Measurements from ENCODE around the gene ATRNL1.

The ATRNL1 gene

DNA sequence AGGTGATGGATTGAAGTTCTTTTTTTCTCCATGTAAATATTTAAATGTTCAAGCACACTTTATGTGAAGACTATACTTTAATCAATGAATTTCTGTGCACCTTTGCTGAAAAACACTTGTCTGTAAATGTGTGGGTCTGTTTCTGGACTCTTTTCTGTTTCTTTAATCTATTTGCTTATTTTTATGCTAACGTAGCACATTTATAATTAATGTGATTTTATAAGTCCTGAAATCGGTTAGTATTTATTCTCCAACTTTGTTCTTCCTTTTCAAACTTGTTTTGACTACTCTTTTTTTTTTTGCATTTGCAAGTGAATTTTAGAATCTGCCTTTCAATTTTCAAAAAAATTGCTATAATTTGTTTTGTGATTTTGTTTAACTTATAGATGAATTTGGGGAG is 334.4 kb downstream of the ATRNL1 start:
- Histone ChIP-seq H3K79me2 (ENCODE audit: control insufficient read depth, low read length) (no peaks in the 10 kb centered on the region), H3K9me2 (replicated peaks; ENCODE audit: control insufficient read depth, low read length) (no peaks in the 10 kb centered on the region), H3K4me2 (ENCODE audit: low read length) (no peak overlapping the region), H3F3A (ENCODE audit: control insufficient read depth, insufficient read depth) (no peaks in the 10 kb centered on the region), H3K27ac (ENCODE audit: low read depth, low read length) (no peak overlapping the region), H3K4me1 (ENCODE audit: control insufficient read depth, low read length) (no peaks in the 10 kb centered on the region), H3K36me3 (ENCODE audit: control insufficient read depth, low read length) (no peaks in the 10 kb centered on the region), H4K20me1 (ENCODE audit: control insufficient read depth, insufficient read depth, low read depth, low read length) (no peaks in the 10 kb centered on the region), H3K9me3 (ENCODE audit: control insufficient read depth, insufficient read depth, low read length) (no peaks in the 10 kb centered on the region), H3K4me3 (ENCODE audit: low read length) (no peak overlapping the region), H3K27me3 (ENCODE audit: control insufficient read depth, low read length) (no peaks in the 10 kb centered on the region)
- TF ChIP-seq, protein P1, sequence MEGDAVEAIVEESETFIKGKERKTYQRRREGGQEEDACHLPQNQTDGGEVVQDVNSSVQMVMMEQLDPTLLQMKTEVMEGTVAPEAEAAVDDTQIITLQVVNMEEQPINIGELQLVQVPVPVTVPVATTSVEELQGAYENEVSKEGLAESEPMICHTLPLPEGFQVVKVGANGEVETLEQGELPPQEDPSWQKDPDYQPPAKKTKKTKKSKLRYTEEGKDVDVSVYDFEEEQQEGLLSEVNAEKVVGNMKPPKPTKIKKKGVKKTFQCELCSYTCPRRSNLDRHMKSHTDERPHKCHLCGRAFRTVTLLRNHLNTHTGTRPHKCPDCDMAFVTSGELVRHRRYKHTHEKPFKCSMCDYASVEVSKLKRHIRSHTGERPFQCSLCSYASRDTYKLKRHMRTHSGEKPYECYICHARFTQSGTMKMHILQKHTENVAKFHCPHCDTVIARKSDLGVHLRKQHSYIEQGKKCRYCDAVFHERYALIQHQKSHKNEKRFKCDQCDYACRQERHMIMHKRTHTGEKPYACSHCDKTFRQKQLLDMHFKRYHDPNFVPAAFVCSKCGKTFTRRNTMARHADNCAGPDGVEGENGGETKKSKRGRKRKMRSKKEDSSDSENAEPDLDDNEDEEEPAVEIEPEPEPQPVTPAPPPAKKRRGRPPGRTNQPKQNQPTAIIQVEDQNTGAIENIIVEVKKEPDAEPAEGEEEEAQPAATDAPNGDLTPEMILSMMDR (IDR thresholded peaks at IDR 0.05; ENCODE audit: low read depth, low read length, poor library complexity, severe bottlenecking), result no peak
- TF ChIP-seq EZH2phosphoT487 (IDR thresholded peaks at IDR 0.05; ENCODE audit: borderline replicate concordance, low read length), result no peak

DNA sequence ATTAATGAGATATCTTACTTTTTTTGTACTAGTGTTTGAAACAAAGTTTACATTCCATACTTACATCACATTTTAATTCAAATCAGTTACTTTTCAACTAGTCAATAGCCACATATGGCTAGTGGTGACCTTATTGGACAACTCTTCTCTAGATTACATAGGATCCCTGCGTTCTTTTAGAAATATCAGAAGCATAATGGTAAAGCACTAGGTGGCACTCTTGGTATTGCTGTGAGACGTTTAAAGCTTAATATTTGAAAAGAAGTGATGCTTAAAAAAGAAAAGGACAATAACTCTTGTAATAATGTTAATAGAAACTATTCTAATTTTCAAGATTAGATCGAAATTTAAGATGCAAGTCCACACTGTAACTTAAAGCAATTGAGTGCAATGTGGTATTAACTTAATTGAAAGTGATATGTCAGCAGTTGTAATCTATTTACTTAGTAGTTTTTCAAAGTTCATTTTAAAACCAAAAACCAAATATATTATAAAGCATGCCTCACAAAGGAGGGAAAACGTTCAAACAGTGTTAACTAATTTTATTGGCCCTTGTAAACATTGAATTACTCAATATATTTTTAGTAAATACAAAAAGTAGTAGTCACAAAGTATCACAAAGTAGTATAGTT is 339.1 kb downstream of the ATRNL1 start:
- Histone ChIP-seq H3K9me3 (ENCODE audit: control insufficient read depth, insufficient read depth, low read length) (no peaks in the 10 kb centered on the region), H3K27ac (ENCODE audit: low read depth, low read length) (no peak overlapping the region), H3K9me2 (replicated peaks; ENCODE audit: control insufficient read depth, low read length) (no peaks in the 10 kb centered on the region), H3F3A (ENCODE audit: control insufficient read depth, insufficient read depth) (no peaks in the 10 kb centered on the region), H3K4me2 (ENCODE audit: low read length) (no peak overlapping the region), H3K36me3 (ENCODE audit: control insufficient read depth, low read length) (no peaks in the 10 kb centered on the region), H3K27me3 (ENCODE audit: control insufficient read depth, low read length) (no peaks in the 10 kb centered on the region), H4K20me1 (ENCODE audit: control insufficient read depth, insufficient read depth, low read depth, low read length) (no peaks in the 10 kb centered on the region), H3K4me1 (ENCODE audit: control insufficient read depth, low read length) (no peaks in the 10 kb centered on the region), H3K4me3 (ENCODE audit: low read length) (no peak overlapping the region), H3K79me2 (ENCODE audit: control insufficient read depth, low read length) (no peaks in the 10 kb centered on the region)
- TF ChIP-seq EZH2phosphoT487 (IDR thresholded peaks at IDR 0.05; ENCODE audit: borderline replicate concordance, low read length), result no peak
- TF ChIP-seq, protein P1 (IDR thresholded peaks at IDR 0.05; ENCODE audit: low read depth, low read length, poor library complexity, severe bottlenecking), result peak; percentile 38

DNA sequence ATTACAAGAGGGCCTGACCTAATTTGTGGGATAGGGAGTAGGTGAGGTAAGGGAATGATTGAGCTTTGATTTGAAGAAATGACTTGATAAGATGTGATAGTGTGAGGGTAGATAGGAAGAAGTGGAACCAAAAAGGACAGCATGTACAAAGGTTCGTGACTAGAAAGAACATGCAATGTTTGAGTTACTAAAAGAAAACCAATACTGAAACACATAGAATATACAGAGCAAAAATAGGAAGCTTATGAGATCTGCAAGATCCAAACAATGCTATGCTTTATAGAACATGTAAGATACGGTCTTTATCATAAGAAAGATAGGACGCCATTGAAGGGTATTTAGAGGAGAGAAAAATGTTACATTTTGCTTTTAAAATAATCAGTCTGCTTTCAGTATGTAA is 343.8 kb downstream of the ATRNL1 start:
- no peaks in the 10 kb centered on the region for H3K9me3 ChIP-seq (ENCODE audit: control insufficient read depth, insufficient read depth, low read length)
- no peak overlapping the region for H3K4me2 ChIP-seq (ENCODE audit: low read length)
- H3K27ac ChIP-seq (ENCODE audit: low read depth, low read length), result no peak overlapping the region
- H3K36me3 ChIP-seq (ENCODE audit: control insufficient read depth, low read length), result no peaks in the 10 kb centered on the region
- H3K79me2 ChIP-seq (ENCODE audit: control insufficient read depth, low read length), result no peaks in the 10 kb centered on the region
- no peaks in the 10 kb centered on the region for H3F3A ChIP-seq (ENCODE audit: control insufficient read depth, insufficient read depth)
- H3K4me3 ChIP-seq (ENCODE audit: low read length), result no peak overlapping the region
- H3K27me3 ChIP-seq (ENCODE audit: control insufficient read depth, low read length), result no peaks in the 10 kb centered on the region
- H3K4me1 ChIP-seq (ENCODE audit: control insufficient read depth, low read length), result no peaks in the 10 kb centered on the region
- TF ChIP-seq EZH2phosphoT487 (IDR thresholded peaks at IDR 0.05; ENCODE audit: borderline replicate concordance, low read length), result no peak
- TF ChIP-seq, protein P1 (IDR thresholded peaks at IDR 0.05; ENCODE audit: low read depth, low read length, poor library complexity, severe bottlenecking), result no peak
- H3K9me2 ChIP-seq (replicated peaks; ENCODE audit: control insufficient read depth, low read length), result no peaks in the 10 kb centered on the region
- H4K20me1 ChIP-seq (ENCODE audit: control insufficient read depth, insufficient read depth, low read depth, low read length), result no peaks in the 10 kb centered on the region

Data from DOHH2 (cell line).